ENCODE measurements around the gene HSPA6. TPM values are rescaled to one million over a fixed set of nuclear protein-coding genes. Genes with fewer than 3 reads are reported as not detected.
A peak's percentile ranks its signal among the peaks of the same experiment; 100 is the strongest.
"Not testable (repeated sequence)": the region's sequence is repeated elsewhere in the genome, so short reads cannot be mapped to it uniquely, and the experiment has no call there.

HSPA6 gene
- total RNA-seq, 1 donor = 2.8 TPM

DNA sequence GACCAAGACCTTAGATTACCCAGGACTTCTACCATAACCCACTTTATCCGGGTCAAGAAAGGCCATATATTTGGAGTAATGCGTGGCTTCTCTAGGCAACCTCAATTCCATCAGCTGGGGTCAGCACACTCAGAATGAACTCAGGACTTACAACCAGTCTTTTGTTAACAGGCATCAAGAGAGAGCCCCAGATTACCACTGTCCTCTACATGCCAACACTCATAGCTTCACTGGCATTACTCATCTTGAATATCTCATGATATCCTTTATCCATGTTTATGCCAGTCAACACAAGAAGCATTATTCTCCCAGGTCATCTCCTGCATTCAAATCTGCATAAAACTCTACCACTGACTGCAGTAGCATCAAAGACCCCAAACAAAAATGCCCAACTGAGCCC, 25.7 kb upstream of the HSPA6 start:
- no peak overlapping the region for H3K4me3 ChIP-seq (ENCODE audit: low read length)
- H3K27me3 ChIP-seq (ENCODE audit: insufficient read depth, low read length) = peaks cover 9% of the 10 kb centered on the region

DNA sequence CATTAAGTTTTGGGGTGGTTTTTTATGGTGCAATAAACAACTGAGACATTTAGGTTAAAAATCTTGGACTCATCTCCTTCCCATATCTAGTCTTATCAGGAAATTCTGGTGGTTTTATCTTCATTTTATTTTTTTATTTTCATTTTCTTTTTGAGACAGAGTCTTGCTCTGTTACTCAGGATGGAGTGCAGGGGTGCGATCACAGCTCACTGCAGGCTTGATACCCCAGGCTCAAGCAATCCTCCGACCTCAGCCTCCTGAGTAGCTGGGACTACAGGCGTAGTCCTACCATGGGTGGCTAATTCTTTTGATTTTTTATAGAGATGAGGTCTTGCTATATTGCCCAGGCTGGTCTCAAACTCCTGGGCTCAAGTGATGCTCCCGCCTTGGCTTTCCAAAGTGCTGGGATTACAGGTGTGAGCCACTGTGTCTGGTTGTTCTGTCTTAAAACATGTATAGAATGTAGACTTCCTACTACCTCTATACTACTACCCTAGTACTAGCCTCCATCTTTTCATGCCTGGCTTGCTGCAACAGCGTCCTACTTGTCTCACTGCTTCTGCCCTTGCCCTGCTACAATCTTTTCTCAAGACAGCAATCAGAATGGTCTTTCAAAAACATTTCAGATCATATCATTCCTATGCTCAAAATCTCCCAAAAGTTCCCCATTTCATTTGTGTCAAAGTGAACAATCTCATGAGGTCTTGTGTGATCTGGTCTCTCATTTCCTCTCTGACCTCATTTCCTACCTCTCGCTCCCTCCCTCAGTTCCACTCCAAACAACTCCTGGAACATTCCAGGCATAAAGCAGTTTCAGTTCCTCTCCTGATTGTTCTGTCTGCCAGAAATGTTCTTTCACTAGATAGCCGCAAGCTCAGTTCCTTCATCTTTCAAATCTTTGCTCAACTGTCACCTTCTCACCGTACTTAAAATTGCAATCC, 25.0 kb upstream of the HSPA6 start:
- H3K4me1 ChIP-seq (ENCODE audit: insufficient read depth, low read length) = peaks cover 28% of the 10 kb centered on the region
- peaks cover 10% of the 10 kb centered on the region for H3K27me3 ChIP-seq (ENCODE audit: insufficient read depth, low read length)
- no peaks in the 10 kb centered on the region for H3K9me3 ChIP-seq (ENCODE audit: low read depth, low read length)
- no peak overlapping the region for H3K4me3 ChIP-seq (ENCODE audit: low read length)

More for the DNA sequence above, 25.7 kb upstream of the HSPA6 start:
- H3K9me3 ChIP-seq (ENCODE audit: low read depth, low read length) = no peaks in the 10 kb centered on the region
- peaks cover 27% of the 10 kb centered on the region for H3K4me1 ChIP-seq (ENCODE audit: insufficient read depth, low read length)

DNA sequence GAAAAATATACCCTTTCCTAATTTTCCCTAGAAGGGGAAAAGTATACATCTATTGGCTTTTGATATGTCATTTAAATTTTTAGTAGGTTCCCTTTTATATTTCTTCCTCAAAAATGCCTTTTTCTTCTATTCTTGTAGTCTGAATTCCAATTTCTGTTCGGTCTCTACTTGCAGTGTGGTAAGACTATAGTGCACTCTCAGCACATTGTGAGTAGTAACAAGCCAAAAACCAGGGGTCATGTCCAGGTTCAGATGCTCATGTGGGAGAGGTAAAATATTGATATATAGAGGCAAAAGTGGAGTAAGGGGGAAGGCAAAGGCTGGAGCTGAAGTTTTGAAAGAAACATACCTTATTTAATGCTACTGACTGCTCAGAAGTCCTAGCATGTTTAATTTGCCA, 23.1 kb upstream of the HSPA6 start:
- H3K4me3 ChIP-seq (ENCODE audit: low read length) = no peak overlapping the region
- peaks cover 10% of the 10 kb centered on the region for H3K27me3 ChIP-seq (ENCODE audit: insufficient read depth, low read length)

DNA sequence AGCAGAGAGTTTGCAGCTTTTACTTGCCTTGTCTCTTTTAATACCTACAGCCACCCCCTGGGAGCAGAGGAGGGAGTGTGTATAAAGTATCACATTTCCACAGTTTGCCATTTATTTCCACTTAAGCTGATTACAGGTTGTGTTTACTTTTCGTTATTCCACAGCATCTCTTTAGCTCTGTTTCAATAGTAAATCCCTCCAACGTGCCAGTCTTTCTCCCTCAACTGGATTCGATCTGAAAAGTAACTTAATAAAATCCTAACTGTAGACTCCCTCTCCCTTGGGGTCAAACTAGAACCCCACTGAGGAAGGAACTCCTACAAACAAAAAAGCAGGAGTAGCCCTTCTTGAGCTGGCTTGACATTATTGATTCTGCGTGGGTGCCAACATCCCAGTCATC, 22.2 kb upstream of the HSPA6 start:
- Histone ChIP-seq H3K4me3 (ENCODE audit: low read length) (no peak overlapping the region), H3K4me1 (ENCODE audit: insufficient read depth, low read length) (peaks cover 50% of the 10 kb centered on the region), H3K9me3 (ENCODE audit: low read depth, low read length) (no peaks in the 10 kb centered on the region), H3K27me3 (ENCODE audit: insufficient read depth, low read length) (peaks cover 10% of the 10 kb centered on the region)

More for the DNA sequence above, 23.1 kb upstream of the HSPA6 start:
- Histone ChIP-seq H3K4me1 (ENCODE audit: insufficient read depth, low read length) (peaks cover 45% of the 10 kb centered on the region), H3K9me3 (ENCODE audit: low read depth, low read length) (no peaks in the 10 kb centered on the region)

DNA sequence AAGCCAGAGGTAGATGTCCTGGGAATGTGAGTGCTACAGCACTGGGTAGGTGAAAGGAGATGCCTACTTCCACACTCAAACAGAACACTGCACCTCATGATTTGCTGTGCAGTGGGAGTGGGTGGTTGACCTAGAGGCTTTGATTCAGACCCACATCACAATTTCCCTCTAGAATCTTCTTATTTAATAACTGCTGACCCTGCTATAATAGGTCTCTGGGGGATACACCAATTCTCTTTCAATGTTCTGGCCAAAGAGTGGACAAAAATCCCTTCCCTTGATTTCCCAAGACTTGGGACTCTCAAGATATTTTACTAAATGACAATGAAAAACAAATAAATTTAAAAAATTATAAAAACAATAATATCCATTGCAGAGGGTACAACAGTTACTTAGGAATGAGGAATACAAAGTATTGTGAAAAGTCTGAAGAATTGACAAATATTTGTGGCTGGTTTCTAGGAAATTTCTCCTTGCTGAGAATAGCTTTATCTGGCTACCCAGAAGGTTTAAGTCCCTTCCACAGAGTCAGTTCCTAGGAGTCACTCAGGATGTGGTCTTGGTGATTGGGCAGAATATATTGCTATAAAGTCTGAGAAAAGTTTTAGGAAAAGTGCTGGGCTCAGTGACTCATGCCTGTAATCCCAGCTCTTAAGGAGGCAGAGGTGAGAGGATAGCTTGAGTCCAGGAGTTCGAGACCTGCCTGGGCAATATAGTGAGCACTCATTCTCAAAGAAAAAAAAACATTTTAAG, 21.5 kb upstream of the HSPA6 start:
- Histone ChIP-seq H3K4me1 (ENCODE audit: insufficient read depth, low read length) (peaks cover 57% of the 10 kb centered on the region), H3K27me3 (ENCODE audit: insufficient read depth, low read length) (peaks cover 10% of the 10 kb centered on the region), H3K4me3 (ENCODE audit: low read length) (no peak overlapping the region), H3K9me3 (ENCODE audit: low read depth, low read length) (no peaks in the 10 kb centered on the region)

DNA sequence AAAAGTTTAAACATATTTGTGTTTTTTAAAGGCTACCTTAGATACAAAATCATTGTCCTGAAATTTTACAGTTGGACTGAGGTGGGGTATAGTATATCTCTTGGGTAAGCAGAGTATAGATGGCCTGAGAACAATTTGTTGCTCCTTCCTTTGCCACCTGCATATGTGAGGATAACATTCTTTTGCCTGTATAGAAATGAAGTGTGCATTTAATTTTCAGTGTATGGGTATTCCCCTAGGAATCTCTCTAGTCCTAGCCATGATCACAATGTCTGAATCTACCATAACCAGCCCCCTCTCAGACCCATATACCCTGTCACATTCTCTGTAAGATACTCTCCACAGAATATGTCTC, 21.0 kb upstream of the HSPA6 start:
- H3K4me3 ChIP-seq (ENCODE audit: low read length) = no peak overlapping the region
- H3K4me1 ChIP-seq (ENCODE audit: insufficient read depth, low read length) = peaks cover 62% of the 10 kb centered on the region
- no peaks in the 10 kb centered on the region for H3K9me3 ChIP-seq (ENCODE audit: low read depth, low read length)
- peaks cover 10% of the 10 kb centered on the region for H3K27me3 ChIP-seq (ENCODE audit: insufficient read depth, low read length)

DNA sequence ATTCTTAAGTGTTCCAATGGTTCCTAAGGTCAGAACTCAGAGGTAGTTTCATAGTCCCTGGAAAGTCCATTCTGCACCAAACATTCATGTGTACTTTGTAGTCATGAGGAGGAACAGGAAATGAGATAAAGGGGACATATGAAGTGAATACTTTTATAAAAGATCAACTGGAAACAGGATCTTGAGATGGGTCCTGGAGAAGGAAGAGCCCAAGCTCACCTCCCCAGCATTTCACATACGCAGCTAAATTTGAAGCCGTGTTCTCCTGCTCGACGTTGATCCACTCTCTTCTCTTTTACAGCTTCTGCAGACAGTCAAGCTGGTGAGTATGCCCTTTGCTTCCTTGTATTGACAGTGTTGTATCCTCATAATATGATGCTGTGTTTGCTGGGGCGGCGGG, 18.7 kb upstream of the HSPA6 start:
- Histone ChIP-seq H3K4me1 (ENCODE audit: insufficient read depth, low read length) (peaks cover 49% of the 10 kb centered on the region), H3K9me3 (ENCODE audit: low read depth, low read length) (no peaks in the 10 kb centered on the region)

DNA sequence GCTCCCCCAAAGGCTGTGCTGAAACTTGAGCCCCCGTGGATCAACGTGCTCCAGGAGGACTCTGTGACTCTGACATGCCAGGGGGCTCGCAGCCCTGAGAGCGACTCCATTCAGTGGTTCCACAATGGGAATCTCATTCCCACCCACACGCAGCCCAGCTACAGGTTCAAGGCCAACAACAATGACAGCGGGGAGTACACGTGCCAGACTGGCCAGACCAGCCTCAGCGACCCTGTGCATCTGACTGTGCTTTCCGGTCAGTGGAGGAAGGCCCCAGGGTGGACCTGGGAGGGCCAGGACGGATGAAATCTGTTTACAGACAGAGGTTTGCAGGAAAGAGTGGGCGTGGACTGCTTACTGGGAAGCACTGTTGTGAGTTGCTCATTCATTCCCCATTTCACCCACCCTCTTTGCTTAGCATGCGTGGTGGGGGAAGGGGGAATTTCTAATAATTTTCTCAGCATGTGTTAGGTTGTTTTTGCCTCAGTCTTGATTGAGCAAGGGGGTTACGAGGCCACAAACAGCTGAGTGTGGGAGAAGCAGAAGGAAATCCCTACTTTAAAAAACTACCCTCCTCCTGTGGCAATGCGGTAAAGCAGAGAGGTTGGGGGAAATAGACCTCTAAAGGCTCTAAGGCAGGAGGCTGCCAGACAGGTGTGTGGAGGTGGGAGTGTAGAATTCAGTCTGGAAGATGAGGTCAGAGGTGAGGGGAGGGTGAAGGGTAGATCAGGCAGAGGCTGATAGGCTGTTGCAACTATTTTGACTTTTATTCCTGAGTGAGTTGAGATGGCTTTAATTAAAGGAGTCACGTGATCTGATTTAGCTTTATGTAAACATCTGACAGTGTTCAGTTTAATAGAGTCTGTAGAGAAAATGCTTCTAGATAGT, 17.8 kb upstream of the HSPA6 start:
- Histone ChIP-seq H3K4me1 (ENCODE audit: insufficient read depth, low read length) (peaks cover 44% of the 10 kb centered on the region), H3K4me3 (ENCODE audit: low read length) (peak overlapping the region; percentile 46), H3K27me3 (ENCODE audit: insufficient read depth, low read length) (peaks cover 10% of the 10 kb centered on the region), H3K9me3 (ENCODE audit: low read depth, low read length) (no peaks in the 10 kb centered on the region)

More for the DNA sequence above, 18.7 kb upstream of the HSPA6 start:
- Histone ChIP-seq H3K27me3 (ENCODE audit: insufficient read depth, low read length) (peaks cover 10% of the 10 kb centered on the region), H3K4me3 (ENCODE audit: low read length) (peak overlapping the region; percentile 46)

DNA sequence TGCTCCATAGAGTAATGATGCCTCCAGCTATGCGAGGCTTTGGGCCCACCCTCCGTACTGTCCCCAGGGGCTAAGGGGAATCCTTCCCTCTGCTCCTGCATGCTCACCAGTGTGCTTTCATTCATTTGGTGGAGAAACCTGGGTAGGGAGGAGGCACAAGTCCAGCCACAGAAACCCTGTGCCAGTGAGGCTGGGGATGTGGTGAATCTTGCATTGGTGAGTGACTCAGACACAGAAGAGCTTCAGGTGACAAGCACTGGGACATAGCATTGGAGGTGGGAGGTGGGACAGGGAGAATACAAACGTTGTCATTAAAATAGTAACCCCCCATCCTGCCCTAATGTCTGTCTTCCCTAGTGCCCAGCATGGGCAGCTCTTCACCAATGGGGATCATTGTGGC, 13.9 kb upstream of the HSPA6 start:
- Histone ChIP-seq H3K4me3 (ENCODE audit: low read length) (no peak overlapping the region), H3K9me3 (ENCODE audit: low read depth, low read length) (no peaks in the 10 kb centered on the region), H3K4me1 (ENCODE audit: insufficient read depth, low read length) (peaks cover 32% of the 10 kb centered on the region), H3K27me3 (ENCODE audit: insufficient read depth, low read length) (no peaks in the 10 kb centered on the region)

DNA sequence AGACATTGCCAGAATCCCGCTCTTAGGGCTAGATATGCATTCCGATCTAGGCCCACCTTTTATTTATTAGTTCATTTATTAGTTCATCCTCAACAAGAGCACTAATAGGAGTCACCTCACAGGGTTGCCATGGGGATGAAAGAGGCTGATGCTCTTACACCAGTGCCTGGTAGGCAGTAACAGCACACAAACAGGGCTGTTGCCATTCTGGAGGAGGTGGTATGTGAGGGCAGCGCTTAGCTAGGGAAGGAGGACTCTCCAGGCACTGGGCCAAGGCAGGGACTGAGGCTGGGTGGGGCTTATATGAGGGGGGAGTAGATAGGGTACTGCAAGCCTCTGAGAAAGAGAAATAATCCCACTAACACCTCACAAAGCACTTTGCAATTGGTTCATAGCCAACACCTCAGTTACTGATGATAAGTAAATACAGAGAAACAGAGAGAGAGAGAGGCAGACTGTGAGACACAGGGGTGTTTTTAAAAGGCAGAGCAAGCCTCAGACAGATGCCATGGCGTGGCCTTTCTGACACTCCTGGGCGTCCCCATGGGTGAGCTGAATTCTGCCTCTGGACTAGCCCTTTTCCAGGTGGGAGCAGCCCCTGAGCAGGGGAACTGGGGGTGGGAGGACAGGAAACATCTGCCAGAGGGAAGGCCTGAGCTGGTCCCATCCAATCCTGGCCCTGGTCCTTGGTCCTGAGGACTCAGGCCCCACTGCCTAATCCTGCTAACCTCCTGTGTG, 13.2 kb upstream of the HSPA6 start:
- H3K4me3 ChIP-seq (ENCODE audit: low read length) = no peak overlapping the region
- H3K4me1 ChIP-seq (ENCODE audit: insufficient read depth, low read length) = peaks cover 26% of the 10 kb centered on the region
- no peaks in the 10 kb centered on the region for H3K9me3 ChIP-seq (ENCODE audit: low read depth, low read length)
- no peaks in the 10 kb centered on the region for H3K27me3 ChIP-seq (ENCODE audit: insufficient read depth, low read length)

DNA sequence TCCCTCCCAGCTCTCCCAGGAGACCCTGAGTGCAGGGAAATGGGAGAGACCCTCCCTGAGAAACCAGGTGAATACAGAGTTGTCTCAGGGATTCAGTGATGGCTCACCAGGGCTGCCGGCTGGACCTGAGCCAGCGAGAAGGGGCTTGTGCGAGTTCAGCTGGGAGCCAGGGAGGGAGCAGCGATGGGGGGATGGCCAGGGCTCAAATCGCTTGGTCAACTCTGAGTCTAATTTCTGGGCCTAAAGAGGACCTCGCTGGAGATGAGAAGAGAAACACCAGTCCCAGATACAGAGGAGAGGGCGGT, 12.6 kb upstream of the HSPA6 start:
- H3K4me1 ChIP-seq (ENCODE audit: insufficient read depth, low read length) = peaks cover 25% of the 10 kb centered on the region
- no peaks in the 10 kb centered on the region for H3K9me3 ChIP-seq (ENCODE audit: low read depth, low read length)
- no peaks in the 10 kb centered on the region for H3K27me3 ChIP-seq (ENCODE audit: insufficient read depth, low read length)
- H3K4me3 ChIP-seq (ENCODE audit: low read length) = no peak overlapping the region

DNA sequence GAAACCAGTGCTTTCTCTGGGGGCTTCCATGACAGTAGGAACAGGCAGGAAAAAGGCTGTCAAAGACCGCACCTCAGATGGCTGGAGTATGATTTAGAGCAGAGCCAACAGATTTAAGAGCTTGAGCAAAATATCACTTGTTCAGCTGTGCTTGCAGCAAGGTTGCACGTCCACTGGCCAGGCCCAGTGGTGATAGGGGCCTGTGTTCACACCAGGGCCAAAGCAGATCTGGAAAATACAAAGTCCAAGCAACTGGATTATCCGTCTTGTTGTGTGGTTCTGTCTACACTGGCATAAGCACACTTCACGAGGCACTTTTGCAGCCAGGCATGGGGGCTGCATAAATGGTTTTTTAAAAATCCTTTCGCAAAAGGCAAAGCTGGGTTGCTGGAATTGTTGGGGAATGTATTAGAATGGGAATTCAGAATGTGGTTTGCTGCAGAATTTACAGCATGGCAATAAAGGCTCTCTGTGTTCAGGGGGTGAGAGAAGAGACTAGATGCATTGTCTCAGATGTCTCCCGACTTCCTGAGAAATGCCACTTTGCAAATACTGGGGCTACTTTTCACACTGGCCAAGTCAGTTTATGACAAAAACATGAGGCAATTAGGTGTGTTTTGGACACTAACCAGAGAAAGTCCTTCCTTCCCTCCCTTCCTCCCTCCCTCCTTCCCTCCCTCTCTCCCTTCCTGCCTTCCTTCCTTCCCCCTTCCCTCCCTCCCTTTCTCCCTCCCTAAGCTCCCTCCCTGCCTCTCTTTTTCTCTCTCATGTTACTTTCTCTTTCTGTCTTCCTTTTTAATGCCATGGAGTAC, 11.5 kb upstream of the HSPA6 start:
- H3K4me3 ChIP-seq (ENCODE audit: low read length); H3K27me3 ChIP-seq (ENCODE audit: insufficient read depth, low read length); H3K9me3 ChIP-seq (ENCODE audit: low read depth, low read length): not testable (repeated sequence)
- peaks cover 14% of the 10 kb centered on the region for H3K4me1 ChIP-seq (ENCODE audit: insufficient read depth, low read length)

DNA sequence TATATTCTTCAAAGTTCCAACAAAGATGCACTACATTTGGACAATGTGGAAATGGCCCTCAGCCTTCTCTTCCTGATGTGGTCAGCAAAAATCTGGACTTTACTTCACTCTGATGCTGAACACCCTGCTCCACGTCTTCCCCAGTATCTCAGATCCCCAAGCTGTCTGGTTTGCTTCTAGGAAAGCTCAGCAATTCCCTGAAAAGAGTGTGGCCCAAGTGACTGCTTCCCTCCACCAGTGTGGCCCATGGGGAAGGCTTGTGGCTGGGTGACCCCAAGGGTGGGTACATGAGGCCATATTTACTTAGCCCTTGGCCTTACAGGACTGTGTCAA, 10.9 kb upstream of the HSPA6 start:
- H3K4me1 ChIP-seq (ENCODE audit: insufficient read depth, low read length); H3K27me3 ChIP-seq (ENCODE audit: insufficient read depth, low read length); H3K4me3 ChIP-seq (ENCODE audit: low read length); H3K9me3 ChIP-seq (ENCODE audit: low read depth, low read length): not testable (repeated sequence)

DNA sequence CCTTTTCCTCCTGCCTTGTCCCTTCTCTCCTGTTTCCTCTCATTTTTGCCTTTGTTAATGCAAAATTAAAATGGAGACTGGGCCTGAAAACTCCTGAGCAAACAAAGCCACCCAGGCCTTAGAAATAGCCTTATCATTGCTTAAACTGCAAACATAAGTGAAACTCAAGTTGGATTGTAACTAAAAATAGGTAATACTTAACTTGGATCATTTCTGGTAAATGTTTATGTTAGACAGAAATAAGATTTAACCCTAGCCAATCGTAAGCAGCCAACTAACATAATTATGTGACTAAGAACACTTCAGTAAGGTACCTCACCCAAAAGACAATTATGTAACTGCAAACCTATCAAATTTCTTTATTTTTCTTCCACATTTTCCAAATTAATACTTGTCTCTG, 10.4 kb upstream of the HSPA6 start:
- not testable (repeated sequence) for H3K4me1 ChIP-seq (ENCODE audit: insufficient read depth, low read length); H3K9me3 ChIP-seq (ENCODE audit: low read depth, low read length); H3K4me3 ChIP-seq (ENCODE audit: low read length); H3K27me3 ChIP-seq (ENCODE audit: insufficient read depth, low read length)
